ENCODE data around the gene ETV3L. TPM values are rescaled to one million over a fixed set of nuclear protein-coding genes. Genes with fewer than 3 reads are reported as not detected.
A peak's percentile ranks its signal among the peaks of the same experiment; 100 is the strongest.

Gene ETV3L
- total RNA-seq, 1 donor from 2014 or later: not detected

DNA sequence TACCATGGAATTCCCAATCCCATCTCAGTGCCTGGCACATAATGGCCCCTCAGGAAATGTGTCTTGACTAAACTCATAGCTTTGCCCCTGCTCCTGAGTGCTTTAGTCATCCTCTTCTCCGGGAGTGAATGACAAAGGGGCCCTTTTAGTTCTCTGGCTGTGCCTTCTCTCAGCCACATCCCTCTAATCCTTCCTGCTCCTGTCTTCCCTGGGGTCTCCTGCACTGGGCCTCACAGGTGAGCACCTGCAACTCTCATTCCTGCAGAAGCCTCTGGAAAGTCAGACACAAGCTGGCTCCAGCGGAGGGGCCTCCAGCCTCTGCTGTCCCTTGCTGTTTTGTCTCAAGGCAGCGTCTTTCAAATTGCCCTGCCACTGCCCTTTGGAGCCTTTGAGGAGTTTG is 14.0 kb upstream of the ETV3L start:
- no peak for DNase-seq (ENCODE audit: low spot score in 2 of 2)
- no peaks in the 10 kb centered on the region for H3K9me3 ChIP-seq
- TF ChIP-seq, protein P1, sequence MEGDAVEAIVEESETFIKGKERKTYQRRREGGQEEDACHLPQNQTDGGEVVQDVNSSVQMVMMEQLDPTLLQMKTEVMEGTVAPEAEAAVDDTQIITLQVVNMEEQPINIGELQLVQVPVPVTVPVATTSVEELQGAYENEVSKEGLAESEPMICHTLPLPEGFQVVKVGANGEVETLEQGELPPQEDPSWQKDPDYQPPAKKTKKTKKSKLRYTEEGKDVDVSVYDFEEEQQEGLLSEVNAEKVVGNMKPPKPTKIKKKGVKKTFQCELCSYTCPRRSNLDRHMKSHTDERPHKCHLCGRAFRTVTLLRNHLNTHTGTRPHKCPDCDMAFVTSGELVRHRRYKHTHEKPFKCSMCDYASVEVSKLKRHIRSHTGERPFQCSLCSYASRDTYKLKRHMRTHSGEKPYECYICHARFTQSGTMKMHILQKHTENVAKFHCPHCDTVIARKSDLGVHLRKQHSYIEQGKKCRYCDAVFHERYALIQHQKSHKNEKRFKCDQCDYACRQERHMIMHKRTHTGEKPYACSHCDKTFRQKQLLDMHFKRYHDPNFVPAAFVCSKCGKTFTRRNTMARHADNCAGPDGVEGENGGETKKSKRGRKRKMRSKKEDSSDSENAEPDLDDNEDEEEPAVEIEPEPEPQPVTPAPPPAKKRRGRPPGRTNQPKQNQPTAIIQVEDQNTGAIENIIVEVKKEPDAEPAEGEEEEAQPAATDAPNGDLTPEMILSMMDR (IDR thresholded peaks at IDR 0.05): no peak
- no peaks in the 10 kb centered on the region for H3K27me3 ChIP-seq
- H3K27ac ChIP-seq: no peak overlapping the region
- H3K4me1 ChIP-seq: no peaks in the 10 kb centered on the region
- no peaks in the 10 kb centered on the region for H3K36me3 ChIP-seq
- intact Hi-C loops (cut with DNase I): no loop called here
- H3K4me3 ChIP-seq: no peak overlapping the region

DNA sequence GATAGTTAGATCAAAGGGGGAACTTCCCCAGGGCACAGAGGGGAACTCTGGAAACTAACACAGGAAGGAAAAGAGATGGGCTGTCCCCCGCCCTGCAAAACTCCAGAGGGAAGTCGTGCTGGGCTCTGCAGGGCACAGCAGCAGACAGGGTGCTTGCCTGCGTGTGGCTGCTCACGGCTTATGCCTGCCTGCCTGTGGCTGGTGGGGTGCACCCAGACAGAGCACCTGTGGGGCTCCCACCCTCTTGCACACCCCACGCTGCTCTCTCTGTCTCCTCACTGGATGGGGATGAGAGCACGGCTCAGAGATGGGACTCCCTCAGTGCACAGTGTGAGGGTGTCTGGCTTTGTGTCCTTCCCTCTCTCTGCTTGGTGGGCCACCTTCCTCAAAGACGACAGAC is 13.5 kb upstream of the ETV3L start:
- Histone ChIP-seq H3K9me3 (no peaks in the 10 kb centered on the region), H3K4me1 (no peaks in the 10 kb centered on the region), H3K4me3 (no peak overlapping the region), H3K27ac (no peak overlapping the region), H3K36me3 (no peaks in the 10 kb centered on the region), H3K27me3 (no peaks in the 10 kb centered on the region)
- intact Hi-C loops (cut with DNase I): no loop called here
- DNase-seq (ENCODE audit: low spot score in 2 of 2): peak in 1 of 2 donors; percentile 53
- TF ChIP-seq, protein P1 (IDR thresholded peaks at IDR 0.05): no peak

GRCh38 chr1:157112186-157112867 is 12.7 kb upstream of the ETV3L start:
- Histone ChIP-seq H3K27ac (no peak overlapping the region), H3K27me3 (no peaks in the 10 kb centered on the region), H3K36me3 (no peaks in the 10 kb centered on the region), H3K4me1 (no peaks in the 10 kb centered on the region), H3K9me3 (no peaks in the 10 kb centered on the region), H3K4me3 (no peak overlapping the region)
- intact Hi-C loops (cut with DNase I): no loop called here
- TF ChIP-seq, protein P1 (IDR thresholded peaks at IDR 0.05): no peak
- DNase-seq (ENCODE audit: low spot score in 2 of 2): peak in 1 of 2 donors; percentile 41

- Histone ChIP-seq H3K9me3 (no peaks in the 10 kb centered on the region), H3K36me3 (no peaks in the 10 kb centered on the region), H3K4me1 (no peaks in the 10 kb centered on the region), H3K27me3 (no peaks in the 10 kb centered on the region), H3K4me3 (no peak overlapping the region), H3K27ac (no peak overlapping the region)
- peak in 1 of 2 donors; percentile 44 for DNase-seq (ENCODE audit: low spot score in 2 of 2)
- TF ChIP-seq, protein P1 (IDR thresholded peaks at IDR 0.05): no peak
- intact Hi-C loops (cut with DNase I): no loop called here
Measured at GRCh38 chr1:157111396-157112165, 12.0 kb upstream of the ETV3L start.

DNA sequence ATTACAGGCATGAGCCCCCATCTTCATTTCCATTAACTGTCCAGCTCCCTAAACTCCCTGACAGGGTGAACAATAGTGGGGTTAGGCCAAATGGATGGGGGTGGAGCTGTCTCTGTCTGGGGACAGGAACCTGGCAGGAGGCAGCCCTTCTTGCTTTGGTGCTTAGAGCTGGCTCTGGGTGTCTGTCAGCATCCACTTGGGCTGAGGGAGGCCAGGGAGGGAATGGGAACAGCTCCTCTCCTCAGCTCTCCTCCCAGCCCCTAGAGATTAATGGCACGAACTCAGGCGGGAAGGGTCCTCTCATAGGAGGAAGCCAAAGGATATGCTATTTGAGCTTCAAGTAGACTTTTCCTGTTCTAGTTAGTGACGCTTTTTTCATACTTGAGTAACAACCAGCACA is 11.1 kb upstream of the ETV3L start:
- H3K27ac ChIP-seq: no peak overlapping the region
- TF ChIP-seq, protein P1 (IDR thresholded peaks at IDR 0.05): no peak
- peak in 1 of 2 donors; percentile 50 for DNase-seq (ENCODE audit: low spot score in 2 of 2)
- H3K4me3 ChIP-seq: no peak overlapping the region
- no peaks in the 10 kb centered on the region for H3K4me1 ChIP-seq
- H3K27me3 ChIP-seq: no peaks in the 10 kb centered on the region
- no peaks in the 10 kb centered on the region for H3K36me3 ChIP-seq
- intact Hi-C loops (cut with DNase I): no loop called here
- no peaks in the 10 kb centered on the region for H3K9me3 ChIP-seq
